Muscle layer of colon (tissue), 2 donors: Measurements from ENCODE around the gene RSPH6A.

ENCODE experiments used
- H3K27ac ChIP-seq: one replicate; pipeline ENCODE4 v1.7.0; 2013; ENCODE audit warnings: low read depth, mild to moderate bottlenecking, low read length, moderate library complexity
- H3K27me3 ChIP-seq, 2 donors: one replicate each; pipeline ENCODE4 v1.7.0; 2013; ENCODE audit warnings: low read length in 2 of 2, mild to moderate bottlenecking in 2 of 2; ENCODE audit not compliant: insufficient read depth in 2 of 2, control insufficient read depth in 1 of 2
- H3K36me3 ChIP-seq: one replicate; pipeline ENCODE4 v1.7.0; 2013; ENCODE audit warnings: mild to moderate bottlenecking, low read length; ENCODE audit not compliant: insufficient read depth
- H3K4me1 ChIP-seq: one replicate; pipeline ENCODE4 v1.7.0; 2013; ENCODE audit warnings: mild to moderate bottlenecking, low read length; ENCODE audit not compliant: insufficient read depth
- H3K4me3 ChIP-seq, 2 donors: one replicate each; pipeline ENCODE4 v1.7.0; 2013; ENCODE audit warnings: low read length in 2 of 2, low read depth in 1 of 2, mild to moderate bottlenecking in 1 of 2, moderate library complexity in 1 of 2
- H3K9ac ChIP-seq: one replicate; pipeline ENCODE4 v1.7.0; 2013; ENCODE audit warnings: low read length
- H3K9me3 ChIP-seq: one replicate; pipeline ENCODE4 v1.7.0; 2013; ENCODE audit warnings: mild to moderate bottlenecking, low read length
- donor health status: abdominal sarcoma.
- donor health status: Adenocarcinoma of cecum.

The RSPH6A gene

GRCh38 chr19:45766869-45767346, 48.2 kb downstream of the RSPH6A start:
- Histone ChIP-seq H3K27me3 (no peaks in the 10 kb centered on the region), H3K27ac (peak overlapping the region; percentile 92), H3K9me3 (no peaks in the 10 kb centered on the region), H3K36me3 (peaks cover 2% of the 10 kb centered on the region), H3K4me3 (peak overlapping the region; percentile 81 to 87), H3K4me1 (peaks cover 43% of the 10 kb centered on the region), H3K9ac (peak overlapping the region; percentile 74)

DNA sequence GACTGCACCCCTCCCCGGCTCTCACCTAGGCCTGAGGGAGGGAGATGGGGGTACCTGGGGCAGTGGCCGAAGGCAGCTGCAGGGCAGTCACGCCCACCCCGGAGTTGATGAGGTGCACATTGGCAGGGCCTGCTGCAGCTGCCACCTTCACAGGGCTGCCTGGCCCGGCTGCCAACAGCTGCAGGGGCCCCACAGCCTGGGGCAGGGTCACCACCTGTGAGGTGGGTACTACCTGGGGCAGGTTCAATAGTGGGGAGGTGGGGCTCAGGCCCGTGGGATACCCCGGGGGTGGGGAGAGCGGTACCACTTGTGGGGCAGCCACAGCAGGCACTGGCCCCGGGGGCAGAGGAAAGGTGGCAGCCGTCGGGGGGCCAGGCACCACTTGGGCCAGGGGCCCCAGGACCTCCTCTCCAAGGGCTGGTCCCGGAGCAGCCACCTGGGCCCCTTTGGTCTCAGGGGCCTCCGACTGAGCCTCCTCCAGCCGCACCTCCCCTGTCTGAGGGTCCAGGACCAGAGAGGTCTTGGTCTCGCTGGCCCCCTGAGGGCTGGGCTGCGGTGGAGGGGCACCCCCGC, 48.7 kb downstream of the RSPH6A start:
- H3K4me1 ChIP-seq, result peaks cover 42% of the 10 kb centered on the region
- no peaks in the 10 kb centered on the region for H3K27me3 ChIP-seq
- peak overlapping the region; percentile 92 for H3K27ac ChIP-seq
- no peaks in the 10 kb centered on the region for H3K9me3 ChIP-seq
- H3K36me3 ChIP-seq, result no peaks in the 10 kb centered on the region
- peak overlapping the region; percentile 74 for H3K9ac ChIP-seq
- peak overlapping the region; percentile 81 to 87 for H3K4me3 ChIP-seq

DNA sequence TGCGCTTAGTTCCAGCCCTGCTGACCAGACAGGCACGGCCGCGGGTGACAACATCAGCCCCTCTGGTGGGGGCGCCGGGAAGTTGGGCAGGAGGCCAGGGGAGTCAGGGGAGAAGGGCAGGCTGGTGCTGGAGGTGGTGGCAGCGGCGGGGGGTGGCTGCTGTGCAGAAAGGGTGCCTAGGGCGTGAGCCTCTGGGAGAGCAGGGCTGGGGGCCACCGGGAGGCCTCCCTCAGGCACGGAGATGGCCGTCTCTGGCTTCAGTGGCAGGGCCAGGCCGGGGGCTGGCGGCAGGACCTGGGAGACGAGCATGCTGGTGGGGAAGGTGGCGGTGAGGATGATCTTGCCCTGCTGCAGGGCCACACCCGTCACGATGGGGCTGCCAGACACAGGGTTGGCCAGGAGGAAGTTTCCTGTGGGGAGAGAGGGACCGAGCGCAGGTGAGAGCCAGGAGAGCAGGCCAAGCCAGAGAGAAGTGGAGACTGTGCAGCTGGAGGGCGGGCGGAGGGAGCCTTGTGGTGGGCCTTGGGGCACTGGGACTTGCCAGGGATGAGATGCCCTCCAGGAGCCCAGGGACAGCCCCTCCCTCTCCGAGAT, 49.3 kb downstream of the RSPH6A start:
- no peak overlapping the region for H3K9ac ChIP-seq
- H3K4me1 ChIP-seq, result peaks cover 36% of the 10 kb centered on the region
- peak overlapping the region; percentile 92 for H3K27ac ChIP-seq
- H3K9me3 ChIP-seq, result no peaks in the 10 kb centered on the region
- H3K4me3 ChIP-seq, result peak overlapping the region in 1 of 2 donors; percentile 81
- H3K36me3 ChIP-seq, result no peaks in the 10 kb centered on the region
- no peaks in the 10 kb centered on the region for H3K27me3 ChIP-seq

DNA sequence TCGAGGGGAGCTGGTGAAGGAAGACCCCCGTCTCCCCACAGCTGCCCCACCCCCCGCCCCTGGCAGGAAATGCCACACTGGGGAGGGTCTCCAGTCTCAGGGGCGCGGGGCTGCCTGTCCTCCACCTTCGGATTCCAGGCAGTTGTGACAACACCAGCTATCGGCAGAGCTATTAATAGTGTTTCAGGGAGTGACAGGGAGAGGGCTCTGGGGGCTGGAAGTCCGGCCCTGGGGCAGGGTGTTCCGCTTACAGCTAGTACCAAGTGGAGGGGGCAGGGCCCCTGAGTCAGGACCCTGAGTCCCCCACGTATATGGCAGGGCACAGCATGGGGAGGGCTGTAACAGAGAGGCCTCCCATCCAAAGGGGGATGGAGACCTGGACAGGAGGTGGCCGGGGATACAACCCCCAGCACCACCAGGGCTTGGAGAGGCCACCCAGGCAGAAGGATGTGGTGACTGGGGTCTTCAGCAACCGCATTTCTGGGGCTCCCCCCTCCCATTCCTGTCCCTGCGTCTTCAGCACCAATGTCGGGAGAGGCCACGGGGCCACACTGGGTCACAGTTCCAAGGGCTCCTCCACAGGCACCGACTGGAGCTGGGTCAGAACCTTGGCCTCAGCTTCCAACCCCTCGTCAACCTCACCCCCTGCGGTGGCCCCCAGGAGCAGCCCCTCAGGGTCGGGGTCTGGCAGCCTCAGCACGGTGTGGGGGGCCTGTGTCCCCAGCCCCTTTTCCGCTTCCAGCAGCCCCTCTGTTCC, 50.0 kb downstream of the RSPH6A start:
- peak overlapping the region; percentile 36 for H3K9ac ChIP-seq
- no peaks in the 10 kb centered on the region for H3K9me3 ChIP-seq
- no peaks in the 10 kb centered on the region for H3K27me3 ChIP-seq
- peaks cover 36% of the 10 kb centered on the region for H3K4me1 ChIP-seq
- peak overlapping the region; percentile 92 for H3K27ac ChIP-seq
- no peaks in the 10 kb centered on the region for H3K36me3 ChIP-seq
- H3K4me3 ChIP-seq, result no peak overlapping the region

DNA sequence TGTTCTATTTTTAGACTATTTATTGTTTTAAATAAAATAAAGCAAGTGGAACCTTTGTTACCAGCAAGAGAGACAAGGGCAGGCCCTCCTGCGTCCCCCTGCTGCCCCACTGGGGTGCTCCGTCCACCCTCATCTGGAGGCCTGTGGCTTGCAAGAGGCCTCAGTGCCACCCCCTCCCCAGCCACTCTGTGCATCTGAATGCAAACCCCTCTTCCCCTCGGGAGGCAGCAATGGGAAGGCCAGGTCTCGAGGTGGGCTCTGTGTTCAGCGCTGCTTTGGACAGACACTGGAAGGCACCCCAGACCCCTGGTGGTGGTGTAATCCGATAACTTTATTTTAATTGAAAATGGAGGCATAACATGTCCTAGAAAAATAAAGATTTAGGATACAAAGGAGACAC, 50.6 kb downstream of the RSPH6A start:
- peak overlapping the region in 1 of 2 donors; percentile 39 for H3K4me3 ChIP-seq
- H3K9ac ChIP-seq, result peak overlapping the region; percentile 36
- H3K36me3 ChIP-seq, result no peaks in the 10 kb centered on the region
- H3K4me1 ChIP-seq, result peaks cover 36% of the 10 kb centered on the region
- peak overlapping the region; percentile 92 for H3K27ac ChIP-seq
- H3K27me3 ChIP-seq, result no peaks in the 10 kb centered on the region
- no peaks in the 10 kb centered on the region for H3K9me3 ChIP-seq

GRCh38 chr19:45763691-45764294, 51.3 kb downstream of the RSPH6A start:
- Histone ChIP-seq H3K9ac (peak overlapping the region; percentile 36), H3K27ac (peak overlapping the region; percentile 92), H3K4me1 (peaks cover 36% of the 10 kb centered on the region), H3K27me3 (no peaks in the 10 kb centered on the region), H3K36me3 (no peaks in the 10 kb centered on the region), H3K4me3 (peak overlapping the region in 1 of 2 donors; percentile 39), H3K9me3 (no peaks in the 10 kb centered on the region)

- Histone ChIP-seq H3K9ac (no peak overlapping the region), H3K4me1 (peaks cover 36% of the 10 kb centered on the region), H3K27me3 (no peaks in the 10 kb centered on the region), H3K4me3 (no peak overlapping the region), H3K36me3 (no peaks in the 10 kb centered on the region), H3K27ac (peak overlapping the region; percentile 10), H3K9me3 (no peaks in the 10 kb centered on the region)
These were observed 52.1 kb downstream of the RSPH6A start for GRCh38 chr19:45762870-45763631.

DNA sequence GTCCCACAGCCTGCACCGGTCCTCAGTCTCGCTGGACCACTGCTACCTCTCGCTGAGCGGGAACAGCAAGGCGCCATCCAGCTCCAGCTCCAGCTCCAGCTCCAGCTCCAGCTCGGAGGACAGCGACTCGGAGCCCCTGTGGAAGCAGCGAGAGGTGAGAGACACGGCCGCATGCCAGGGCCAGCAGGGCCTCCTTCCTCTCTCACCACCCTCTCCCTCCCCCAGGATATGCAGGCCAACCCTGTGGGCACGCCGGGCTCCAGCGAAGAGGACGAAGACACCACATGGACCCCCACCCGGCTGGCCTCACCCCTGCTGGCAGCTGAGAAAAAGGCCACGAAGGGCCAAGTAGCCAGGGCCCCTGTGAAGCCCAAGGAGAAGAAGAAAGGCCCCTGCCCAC, 53.4 kb downstream of the RSPH6A start:
- H3K36me3 ChIP-seq, result no peaks in the 10 kb centered on the region
- H3K9me3 ChIP-seq, result no peaks in the 10 kb centered on the region
- no peak overlapping the region for H3K4me3 ChIP-seq
- H3K9ac ChIP-seq, result no peak overlapping the region
- no peaks in the 10 kb centered on the region for H3K27me3 ChIP-seq
- peaks cover 36% of the 10 kb centered on the region for H3K4me1 ChIP-seq
- H3K27ac ChIP-seq, result no peak overlapping the region

DNA sequence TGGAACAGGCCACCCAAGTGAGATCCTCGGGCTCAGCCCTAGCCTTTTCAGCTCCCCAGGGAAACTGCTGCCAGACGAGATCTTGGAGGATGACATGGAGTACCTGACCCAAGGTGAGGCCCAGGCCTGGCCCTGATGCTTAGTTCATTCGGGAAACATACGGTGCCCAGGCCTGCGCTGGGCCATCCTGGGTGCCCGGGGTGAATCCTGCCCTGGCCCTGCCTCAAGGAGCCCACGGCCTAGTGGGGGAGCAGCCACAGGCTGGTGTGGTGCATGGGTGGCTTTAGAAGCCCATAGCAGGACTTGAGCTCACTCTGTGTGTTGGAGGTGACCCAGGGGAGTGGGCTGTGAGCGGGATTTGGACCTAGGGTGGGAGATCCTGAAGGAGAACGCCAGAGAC, 56.2 kb downstream of the RSPH6A start:
- Histone ChIP-seq H3K36me3 (no peaks in the 10 kb centered on the region), H3K4me3 (no peak overlapping the region), H3K27me3 (no peaks in the 10 kb centered on the region), H3K9ac (no peak overlapping the region), H3K4me1 (peaks cover 8% of the 10 kb centered on the region), H3K9me3 (no peaks in the 10 kb centered on the region), H3K27ac (no peak overlapping the region)

DNA sequence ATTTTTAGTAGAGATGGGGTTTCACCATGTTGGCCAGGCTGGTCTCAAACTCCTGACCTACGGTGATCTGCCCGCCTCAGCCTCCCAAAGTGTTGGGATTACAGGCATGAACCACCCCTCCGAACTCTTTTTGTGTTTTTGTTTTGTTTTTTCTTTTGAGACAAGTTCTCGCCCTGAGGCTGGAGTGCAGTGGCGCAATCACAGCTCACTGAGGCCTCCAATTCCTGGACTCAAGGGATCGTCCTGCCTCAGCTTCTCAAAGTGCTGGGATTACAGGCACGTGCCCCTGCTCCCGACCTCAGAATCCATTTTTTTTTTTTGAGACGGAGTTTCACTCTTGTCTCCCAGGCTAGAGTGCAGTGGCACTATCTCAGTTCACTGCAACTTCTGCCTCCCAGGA, 57.4 kb downstream of the RSPH6A start:
- H3K4me3 ChIP-seq, result no peak overlapping the region
- no peak overlapping the region for H3K9ac ChIP-seq
- H3K27me3 ChIP-seq, result no peaks in the 10 kb centered on the region
- no peaks in the 10 kb centered on the region for H3K36me3 ChIP-seq
- no peaks in the 10 kb centered on the region for H3K9me3 ChIP-seq
- H3K27ac ChIP-seq, result no peak overlapping the region
- H3K4me1 ChIP-seq, result no peaks in the 10 kb centered on the region

- no peaks in the 10 kb centered on the region for H3K27me3 ChIP-seq
These were observed 60.8 kb downstream of the RSPH6A start for GRCh38 chr19:45754323-45754722.

More at GRCh38 chr19:45754323-45754722, 60.8 kb downstream of the RSPH6A start:
- no peaks in the 10 kb centered on the region for H3K36me3 ChIP-seq
- H3K4me1 ChIP-seq, result no peaks in the 10 kb centered on the region
- no peak overlapping the region for H3K27ac ChIP-seq
- H3K4me3 ChIP-seq, result no peak overlapping the region
- no peaks in the 10 kb centered on the region for H3K9me3 ChIP-seq
- no peak overlapping the region for H3K9ac ChIP-seq
